HG03432 (cell line): ENCODE data around the gene MFSD2A.
"Not testable (repeated sequence)": the region's sequence is repeated elsewhere in the genome, so short reads cannot be mapped to it uniquely, and the experiment has no call there.

ENCODE experiments used
- ATAC-seq: cut with Tn5 transposase; IDR thresholded peaks from one replicate; pipeline ENCODE4 v1.9.1; 2021; ENCODE audit warnings: mild to moderate bottlenecking, moderate library complexity; ENCODE audit not compliant: unreplicated experiment

MFSD2A gene

DNA sequence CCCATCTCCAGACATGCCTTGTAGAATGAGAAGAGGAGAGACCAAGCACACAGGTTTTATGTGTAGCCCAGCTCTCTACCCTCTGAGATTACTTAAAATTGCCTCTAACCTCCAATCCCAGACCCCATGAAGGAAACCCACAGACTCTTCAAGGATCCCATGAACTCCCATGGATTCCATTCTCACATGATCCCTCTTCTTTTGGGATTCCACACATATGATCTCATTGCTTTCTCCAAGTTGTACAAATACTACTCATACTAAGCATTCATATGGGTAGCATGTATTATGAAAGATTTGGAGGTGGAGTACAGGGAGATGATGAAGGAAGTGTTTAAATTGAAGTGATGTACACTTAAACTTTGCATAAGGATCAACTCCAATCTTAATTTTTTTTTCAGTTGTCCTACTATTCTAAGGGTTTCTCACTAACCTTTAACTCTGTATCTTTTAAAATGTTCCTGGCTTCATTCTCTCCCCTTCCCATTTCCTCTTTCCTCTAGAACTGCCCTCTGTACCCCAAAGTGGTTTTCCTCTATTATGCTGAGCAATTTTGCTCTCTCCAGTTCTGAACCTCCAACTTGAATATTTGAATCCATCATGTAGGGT is 41.6 kb downstream of the MFSD2A start:
- ATAC-seq = no peak

DNA sequence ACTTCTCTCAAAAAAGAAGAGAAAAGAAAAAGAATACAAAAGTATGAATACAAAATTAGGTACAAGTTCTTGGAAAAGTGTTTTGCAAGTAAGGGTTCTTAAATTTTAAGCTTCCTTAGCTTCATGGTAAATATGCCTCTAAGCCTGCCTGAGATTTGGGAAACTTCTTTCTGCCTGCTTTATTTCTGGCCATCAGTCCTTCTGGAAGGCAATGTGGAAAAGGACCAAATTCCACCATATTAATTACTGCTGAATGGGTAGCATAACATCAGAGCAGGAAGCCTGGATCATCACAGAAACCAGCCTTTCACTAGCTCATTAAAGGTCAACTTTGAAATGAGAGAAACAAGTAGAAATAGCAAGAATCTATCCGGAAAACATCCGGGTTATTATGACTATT is 46.5 kb downstream of the MFSD2A start:
- ATAC-seq = no peak

DNA sequence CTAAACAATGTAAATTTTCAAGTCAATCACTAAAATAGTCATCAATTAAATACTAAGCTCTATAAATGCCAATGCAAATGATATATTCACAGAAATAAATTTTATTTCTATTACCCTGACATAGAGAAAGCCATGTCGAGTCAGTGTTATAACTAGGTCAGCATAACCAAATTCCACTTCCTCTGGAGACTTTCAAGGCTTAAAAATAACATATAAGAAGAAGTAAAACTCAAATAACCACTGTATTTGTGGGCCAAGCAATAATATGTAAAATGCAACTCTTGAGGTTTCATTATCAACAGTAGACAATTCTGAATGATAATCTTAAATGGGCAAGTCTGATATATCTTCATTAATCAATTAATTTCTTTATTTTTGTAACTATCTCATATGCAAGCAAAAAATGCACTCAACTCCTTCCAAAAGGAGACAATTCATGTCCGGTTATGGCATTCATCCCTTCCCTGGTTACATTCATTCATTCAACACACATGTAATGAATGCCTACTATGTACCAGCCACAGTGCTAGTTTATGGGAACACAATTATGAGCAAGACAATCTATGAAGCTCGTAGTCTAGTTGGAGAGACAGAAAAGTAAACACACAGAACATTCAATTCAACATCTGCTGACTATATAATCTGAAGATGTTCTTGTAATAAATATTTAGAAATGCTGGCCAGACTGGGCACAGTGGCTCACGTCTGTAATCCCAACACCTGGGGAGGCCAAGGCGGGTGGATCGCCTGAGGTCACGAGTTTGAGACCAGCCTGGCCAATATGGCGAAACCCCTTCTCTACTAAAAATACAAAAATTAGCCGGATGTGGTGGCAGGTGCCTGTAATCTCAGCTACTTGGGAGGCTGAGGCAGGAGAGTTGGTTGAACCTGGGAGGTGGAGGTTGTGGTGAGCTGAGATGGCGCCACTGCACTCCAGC is 48.5 kb downstream of the MFSD2A start:
- ATAC-seq = peak; percentile 72

DNA sequence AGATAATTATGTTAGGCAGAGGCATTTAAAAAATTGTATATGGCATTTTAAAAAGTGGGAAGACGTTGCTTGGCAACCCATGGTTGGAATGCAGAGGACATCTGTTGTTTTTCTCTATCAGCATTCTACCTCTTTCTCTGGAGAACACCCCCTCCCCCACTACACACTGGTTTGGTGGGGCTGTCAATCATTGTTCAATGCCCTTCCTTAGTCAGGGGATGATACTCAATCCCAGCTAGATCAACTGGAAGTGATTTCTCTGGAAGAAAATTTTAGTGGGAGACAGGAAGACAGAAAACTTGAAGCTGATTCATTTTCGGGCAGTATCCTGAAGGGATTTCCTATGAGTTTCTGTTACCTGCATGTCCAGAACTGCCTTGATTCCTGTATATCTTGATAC is 49.9 kb downstream of the MFSD2A start:
- ATAC-seq = no peak

DNA sequence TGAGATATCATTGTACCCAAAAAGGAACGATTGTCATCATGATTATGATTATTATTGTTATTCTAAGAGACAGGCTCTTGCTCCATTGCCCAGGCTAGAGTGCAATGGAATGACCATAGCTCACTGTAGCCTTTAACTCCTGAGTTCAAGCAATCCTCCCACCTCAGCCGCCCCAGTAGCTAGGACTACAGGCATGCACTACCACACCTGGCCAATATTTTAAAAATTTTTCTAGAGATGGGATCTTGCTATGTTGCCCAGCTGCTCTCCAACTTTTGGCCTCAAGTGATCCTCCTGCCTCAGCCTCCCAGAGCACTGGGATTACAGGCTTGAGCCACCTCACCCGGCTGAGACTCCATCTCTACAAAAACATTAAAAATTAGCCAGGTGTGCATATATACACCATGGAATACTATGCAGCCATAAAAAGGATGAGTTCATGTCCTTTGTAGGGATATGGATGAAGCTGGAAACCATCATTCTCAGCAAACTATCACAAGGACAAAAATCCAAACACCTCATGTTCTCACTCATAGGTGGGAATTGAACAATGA is 52.6 kb downstream of the MFSD2A start:
- not testable (repeated sequence) for ATAC-seq

DNA sequence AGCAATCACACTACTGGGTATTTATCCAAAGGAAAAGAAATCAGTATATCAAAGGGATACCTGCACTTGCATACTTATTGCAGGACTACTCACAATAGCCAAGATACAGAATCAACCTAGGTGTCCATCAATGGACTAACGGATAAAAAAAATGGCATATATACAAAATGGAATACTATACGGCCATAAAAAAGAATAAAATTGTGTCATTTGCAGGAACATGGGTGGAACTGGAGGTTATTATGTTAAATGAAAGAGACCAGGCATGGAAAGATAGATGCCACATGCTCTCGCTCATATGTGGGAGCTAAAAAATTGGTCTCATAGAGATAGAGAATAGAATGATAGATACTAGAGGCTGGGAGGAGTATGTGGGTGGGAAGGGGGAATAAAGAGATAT is 56.3 kb downstream of the MFSD2A start:
- ATAC-seq = no peak

DNA sequence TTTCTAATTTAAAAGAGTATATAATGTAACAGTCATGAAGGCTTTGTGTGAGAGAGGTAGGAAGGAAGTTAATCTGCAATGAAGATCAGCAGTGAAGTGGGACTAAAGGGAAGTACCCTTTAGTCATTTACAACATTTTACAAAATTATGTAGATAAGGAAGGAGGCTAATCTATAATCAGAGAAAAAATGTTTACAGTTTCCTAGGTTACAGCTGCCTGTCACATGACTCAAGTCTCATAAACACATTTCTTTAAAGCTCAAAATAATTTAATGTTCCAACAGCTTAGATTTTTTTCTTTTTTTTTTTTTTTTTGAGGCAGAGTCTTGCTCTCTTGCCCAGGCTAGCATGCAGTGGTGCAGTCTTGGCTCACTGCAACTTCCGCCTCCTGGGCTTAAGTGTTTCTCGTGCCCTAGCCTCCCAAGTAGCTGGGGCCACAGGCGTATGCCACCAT is 59.3 kb downstream of the MFSD2A start:
- ATAC-seq = no peak

DNA sequence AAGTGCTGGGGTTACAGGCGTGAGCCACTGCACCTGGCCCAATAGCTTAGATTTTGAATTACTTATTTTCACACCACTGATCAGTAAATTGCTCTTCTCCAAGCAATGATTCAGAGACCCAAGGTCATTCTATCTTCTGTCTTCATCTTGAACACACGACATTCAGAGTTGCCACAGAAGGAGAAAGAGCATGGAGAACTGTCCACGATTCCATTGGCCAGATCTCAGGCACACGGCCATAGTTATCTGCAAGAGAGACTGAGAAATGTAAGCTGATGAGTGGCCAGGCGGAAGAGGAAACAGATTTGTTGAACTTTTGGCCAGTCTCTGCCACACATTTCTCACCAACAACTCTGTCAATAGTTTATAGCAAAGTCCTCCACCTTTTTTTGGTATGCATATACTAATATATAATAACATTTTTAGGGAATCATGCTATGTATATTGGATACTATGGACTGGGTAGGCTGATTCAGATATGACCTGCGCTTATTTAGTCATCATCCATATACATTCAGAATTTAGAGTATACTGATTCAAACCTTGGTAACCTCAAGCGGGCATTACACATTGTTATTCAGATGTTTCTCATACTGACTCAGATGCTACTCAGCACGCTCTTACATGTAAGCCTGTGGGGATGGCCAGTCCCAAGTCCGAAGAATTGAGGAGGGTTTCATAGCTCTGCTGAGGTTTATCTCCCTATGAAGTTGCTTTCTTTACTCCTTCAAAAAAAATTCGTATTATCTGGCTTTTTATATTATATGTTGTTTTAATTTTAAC is 60.1 kb downstream of the MFSD2A start:
- no peak for ATAC-seq

DNA sequence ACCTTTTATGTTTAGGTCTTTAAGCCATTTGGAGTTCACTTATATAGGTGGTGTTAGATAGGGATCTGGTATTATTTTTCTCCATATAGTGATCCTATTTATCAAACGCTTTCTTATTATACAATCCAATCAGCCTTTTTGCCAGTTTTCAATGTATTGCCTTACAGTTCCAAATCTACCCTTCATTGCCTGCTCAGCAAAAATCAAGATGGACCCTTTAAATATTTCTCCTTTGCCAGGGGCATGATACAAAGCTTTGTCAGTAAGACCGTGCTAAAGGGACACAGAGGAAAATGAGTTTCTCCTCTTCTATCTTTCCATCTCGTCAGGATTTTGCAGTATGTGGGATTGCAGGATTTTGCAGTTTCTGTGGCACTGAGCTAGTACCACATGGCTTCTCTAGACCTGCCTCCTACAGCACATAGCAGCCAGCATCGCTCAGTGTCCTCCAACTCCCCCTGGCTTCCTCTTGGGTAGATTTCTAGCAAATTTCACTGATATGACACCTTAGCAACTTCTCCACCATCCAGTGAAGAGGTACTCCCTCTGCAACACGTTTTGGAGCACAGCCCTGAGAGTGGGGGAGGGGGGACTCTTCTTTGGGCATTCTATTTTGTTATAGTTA is 63.1 kb downstream of the MFSD2A start:
- no peak for ATAC-seq
